Suprapubic skin (tissue), 4 donors: Measurements from ENCODE around the gene FAF1.

Experiments
- CTCF ChIP-seq, 2 donors: fragments of 200-600 bp in 1 of 2; fragments of 450-650 bp in 1 of 2; sonication (generic) in 1 of 2; IDR thresholded peaks; one replicate each; pipeline ENCODE4 v1.5.1; 2016 to 2019; ENCODE audit warnings: antibody characterized with exemption in 2 of 2, mild to moderate bottlenecking in 1 of 2, moderate library complexity in 1 of 2
- EP300 ChIP-seq: sonication (generic); formaldehyde crosslinking; IDR thresholded peaks from one replicate; pipeline ENCODE4 v1.6.1; 2017; ENCODE audit warnings: antibody characterized with exemption
- POLR2A ChIP-seq, 2 donors: fragments of 450-650 bp; IDR thresholded peaks; one replicate each; pipeline ENCODE4 v1.6.1; 2017; ENCODE audit warnings: antibody characterized with exemption in 2 of 2, mild to moderate bottlenecking in 2 of 2, moderate library complexity in 2 of 2
- POLR2AphosphoS5 ChIP-seq, 3 donors: sonication (generic); formaldehyde crosslinking; IDR thresholded peaks; one replicate each; pipeline ENCODE4 v1.6.1; 2017; ENCODE audit warnings: antibody characterized with exemption in 3 of 3

DNA sequence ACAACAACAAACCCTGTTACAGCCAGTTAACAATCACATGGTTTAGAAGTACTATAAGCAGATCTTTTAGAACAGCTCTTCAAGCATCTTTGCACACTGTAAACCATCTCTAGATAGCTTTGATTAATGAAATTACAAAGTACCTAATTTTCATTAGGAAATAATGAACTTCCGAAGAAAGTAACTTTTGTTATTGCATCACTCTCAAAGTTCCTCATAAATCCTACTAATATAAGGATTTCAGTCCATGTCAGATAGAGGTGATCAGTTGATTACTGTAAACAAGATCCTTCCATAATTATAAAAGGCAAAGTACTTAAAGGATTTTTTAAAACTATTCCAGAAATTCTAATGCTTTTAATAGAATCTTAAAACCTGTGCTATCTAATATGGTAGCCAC lies 58.2 kb downstream of the FAF1 start:
- no peak for TF ChIP-seq POLR2AphosphoS5 (IDR thresholded peaks at IDR 0.05)
- no peak for TF ChIP-seq CTCF (IDR thresholded peaks at IDR 0.05)
- TF ChIP-seq POLR2A (IDR thresholded peaks at IDR 0.05): no peak
- no peak for TF ChIP-seq EP300
